HG03460 (cell line): Measurements from ENCODE around the gene NAP1L2.
"Not testable (repeated sequence)": the region's sequence is repeated elsewhere in the genome, so short reads cannot be mapped to it uniquely, and the experiment has no call there.

Experiments
- ATAC-seq: cut with Tn5 transposase; IDR thresholded peaks from one replicate; pipeline ENCODE4 v1.9.1; 2021; ENCODE audit not compliant: unreplicated experiment

The NAP1L2 gene, protein sequence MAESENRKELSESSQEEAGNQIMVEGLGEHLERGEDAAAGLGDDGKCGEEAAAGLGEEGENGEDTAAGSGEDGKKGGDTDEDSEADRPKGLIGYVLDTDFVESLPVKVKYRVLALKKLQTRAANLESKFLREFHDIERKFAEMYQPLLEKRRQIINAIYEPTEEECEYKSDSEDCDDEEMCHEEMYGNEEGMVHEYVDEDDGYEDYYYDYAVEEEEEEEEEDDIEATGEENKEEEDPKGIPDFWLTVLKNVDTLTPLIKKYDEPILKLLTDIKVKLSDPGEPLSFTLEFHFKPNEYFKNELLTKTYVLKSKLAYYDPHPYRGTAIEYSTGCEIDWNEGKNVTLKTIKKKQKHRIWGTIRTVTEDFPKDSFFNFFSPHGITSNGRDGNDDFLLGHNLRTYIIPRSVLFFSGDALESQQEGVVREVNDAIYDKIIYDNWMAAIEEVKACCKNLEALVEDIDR

DNA sequence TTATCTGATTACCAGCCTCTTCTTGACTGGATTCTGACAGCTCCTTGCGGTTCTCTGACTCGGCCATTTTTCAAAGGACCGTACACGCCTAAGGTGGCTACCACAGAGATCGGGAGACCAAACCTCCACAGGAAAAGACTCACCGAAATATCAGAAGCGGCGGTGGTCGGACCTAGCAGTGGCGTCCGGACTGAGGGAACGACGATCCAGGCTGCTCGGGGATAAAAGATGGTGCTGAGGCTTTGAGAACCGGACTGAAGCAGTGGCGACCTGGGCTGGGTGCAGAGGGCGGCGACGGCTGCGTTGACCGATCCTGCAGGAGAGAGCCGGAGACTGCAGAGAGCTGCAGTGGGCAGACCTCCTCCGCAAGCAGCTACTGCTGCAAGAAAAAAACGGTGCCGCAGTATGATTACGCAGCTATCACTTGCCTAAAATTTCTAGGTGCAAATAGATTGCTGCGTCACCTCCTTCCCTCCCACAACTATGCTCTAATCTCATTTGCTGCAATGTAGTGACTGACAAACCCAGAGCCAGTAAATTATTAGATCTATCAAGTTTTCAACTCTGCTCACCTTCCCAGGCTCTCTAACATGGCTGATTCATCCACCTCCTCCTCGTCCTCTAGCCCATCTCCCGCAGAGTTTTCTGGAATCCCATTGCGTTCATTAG is at the start of gene NAP1L2:
NAP1L2 (minus strand) TSS at position 426 of the 669 bp plus-strand sequence; CDS start at position 67, 359 bp downstream.
- ATAC-seq: peak; percentile 86

DNA sequence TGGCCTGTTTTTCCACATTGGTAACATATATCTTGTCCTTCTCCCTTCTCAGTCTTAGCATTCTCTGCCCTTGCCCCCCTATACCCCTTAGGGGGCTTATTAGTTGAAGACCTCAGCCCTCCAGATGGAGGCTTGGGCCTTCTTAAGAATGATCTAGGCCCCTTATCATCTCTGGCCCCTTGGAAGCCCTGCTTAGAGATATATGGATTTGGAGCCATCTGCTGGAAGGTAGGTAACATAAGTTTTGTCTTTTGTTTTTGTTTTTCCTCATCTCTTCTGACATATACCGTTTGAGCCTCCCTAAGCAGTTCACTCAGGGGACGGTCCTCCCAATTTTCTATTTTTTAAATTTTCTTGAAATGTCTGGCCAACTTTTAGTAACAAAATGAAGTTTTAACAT is 48.3 kb upstream of the NAP1L2 start:
- no peak for ATAC-seq

DNA sequence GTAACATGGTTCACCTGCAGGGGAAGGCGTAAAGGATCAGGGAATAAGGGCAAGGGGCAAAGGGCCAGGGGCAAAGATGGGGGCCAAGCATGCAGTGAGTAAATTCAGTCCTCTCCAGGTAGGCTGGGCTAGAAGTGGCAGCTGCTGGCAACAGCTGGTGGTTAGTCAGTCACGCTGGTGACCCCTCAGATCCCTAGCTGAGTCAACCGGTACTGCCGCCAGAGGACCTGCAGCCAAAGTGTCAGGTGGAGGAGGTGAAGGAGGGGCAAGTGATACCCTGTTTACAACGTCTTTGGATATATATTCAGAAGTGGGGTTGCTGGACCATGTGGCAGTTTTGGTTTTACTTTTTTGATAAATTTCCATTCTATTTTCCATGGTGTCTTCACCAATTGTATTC is 24.6 kb upstream of the NAP1L2 start:
- no peak for ATAC-seq

DNA sequence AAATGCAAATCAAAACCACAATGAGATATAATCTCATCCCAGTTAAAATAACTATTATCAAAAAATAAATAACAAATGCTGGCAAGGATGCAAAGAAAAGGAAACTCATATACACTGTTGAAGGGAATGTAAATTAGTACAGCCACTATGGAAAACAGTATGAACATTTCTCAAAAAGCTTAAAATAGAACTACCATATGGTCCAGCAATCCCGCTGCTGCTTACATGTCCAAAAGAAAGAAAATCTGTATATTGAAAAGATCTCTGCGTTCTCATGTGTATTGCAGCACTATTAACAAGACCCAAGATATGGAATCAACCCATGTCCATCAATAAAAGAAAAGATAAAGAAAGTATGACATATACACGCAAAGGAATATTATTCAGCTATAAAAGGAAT is 3.0 kb upstream of the NAP1L2 start:
- ATAC-seq: no peak

DNA sequence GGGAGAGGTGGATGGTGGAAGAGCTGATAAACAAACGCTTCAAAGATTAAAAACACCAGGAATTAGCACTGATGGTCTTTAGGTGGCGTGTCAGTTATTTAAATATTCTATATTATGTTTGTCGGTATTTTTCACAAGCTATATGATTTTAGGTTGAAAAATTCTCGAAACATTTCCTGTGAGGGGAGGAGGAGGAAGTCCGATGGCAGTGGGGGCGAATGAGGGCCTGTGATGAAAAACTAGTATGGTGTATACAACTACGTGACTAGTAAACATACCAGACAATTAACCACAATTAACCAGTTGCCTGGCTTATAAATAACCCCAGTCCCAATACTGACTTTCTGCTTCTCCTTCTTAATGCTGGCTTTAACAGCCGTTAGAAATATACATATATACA is 595 bp upstream of the NAP1L2 start:
- peak; percentile 16 for ATAC-seq

DNA sequence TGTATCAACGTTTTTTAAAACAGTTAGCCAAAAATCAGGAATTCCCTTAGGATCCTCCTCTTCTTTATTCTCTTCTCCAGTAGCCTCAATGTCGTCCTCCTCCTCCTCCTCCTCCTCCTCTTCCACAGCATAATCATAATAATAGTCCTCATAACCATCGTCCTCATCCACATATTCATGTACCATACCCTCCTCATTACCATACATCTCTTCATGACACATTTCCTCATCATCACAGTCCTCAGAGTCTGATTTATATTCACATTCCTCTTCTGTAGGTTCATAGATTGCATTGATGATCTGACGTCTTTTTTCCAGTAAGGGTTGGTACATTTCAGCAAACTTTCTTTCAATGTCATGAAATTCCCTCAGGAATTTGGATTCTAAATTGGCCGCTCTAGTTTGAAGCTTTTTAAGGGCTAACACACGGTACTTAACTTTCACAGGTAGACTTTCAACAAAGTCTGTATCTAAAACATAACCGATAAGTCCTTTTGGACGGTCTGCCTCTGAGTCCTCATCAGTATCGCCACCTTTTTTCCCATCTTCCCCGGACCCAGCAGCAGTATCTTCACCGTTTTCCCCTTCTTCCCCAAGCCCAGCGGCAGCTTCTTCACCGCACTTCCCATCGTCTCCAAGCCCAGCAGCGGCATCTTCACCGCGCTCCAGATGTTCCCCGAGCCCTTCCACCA is 771 bp downstream of the NAP1L2 start:
- ATAC-seq: peak; percentile 6

DNA sequence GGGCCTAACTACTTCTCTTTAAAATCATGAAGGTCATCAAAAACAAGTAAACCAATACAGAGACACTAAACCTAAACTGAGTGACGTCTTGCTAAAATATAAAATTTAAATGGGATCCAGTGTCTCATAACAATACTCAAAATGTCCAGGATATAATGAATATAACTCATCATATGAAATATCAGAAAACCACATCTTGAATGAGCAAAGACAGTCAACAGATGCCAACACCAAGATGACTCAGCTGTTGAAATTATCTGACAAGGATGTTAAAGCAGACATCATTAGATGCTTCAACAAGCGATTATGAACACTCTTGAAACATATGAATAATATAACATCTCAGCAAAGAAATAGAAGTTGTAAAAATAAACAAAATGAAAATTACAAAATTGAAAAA is 8.3 kb downstream of the NAP1L2 start:
- ATAC-seq: no peak

DNA sequence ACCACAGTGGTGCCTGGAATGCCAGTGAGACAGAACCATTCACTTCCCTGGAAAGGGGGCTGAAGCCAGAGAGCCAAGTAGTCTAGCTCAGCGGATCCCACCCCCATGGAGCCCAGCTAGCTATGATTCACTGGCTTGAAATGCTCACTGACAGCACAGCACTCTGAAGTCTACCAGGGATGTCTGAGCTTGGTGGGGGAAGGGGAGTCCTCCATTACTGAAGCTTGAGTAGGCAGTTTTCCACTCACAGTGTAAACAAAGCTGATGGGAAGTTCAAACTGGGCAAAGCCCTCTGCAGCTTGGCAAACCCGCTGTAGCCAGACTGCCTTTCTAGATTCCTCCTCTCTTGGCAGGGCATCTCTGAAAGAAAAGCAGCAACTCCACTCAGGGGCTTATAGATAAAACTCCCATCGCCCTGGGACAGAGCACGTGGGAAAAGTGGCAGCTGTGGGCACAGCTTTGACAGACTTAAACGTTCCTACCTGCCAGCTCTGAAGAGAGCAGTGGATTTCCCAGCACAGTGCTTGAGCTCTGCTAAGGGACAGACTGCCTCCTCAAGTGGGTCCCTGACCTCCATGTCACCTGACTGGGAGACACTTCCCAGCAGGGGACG is 32.0 kb downstream of the NAP1L2 start:
- no peak for ATAC-seq

DNA sequence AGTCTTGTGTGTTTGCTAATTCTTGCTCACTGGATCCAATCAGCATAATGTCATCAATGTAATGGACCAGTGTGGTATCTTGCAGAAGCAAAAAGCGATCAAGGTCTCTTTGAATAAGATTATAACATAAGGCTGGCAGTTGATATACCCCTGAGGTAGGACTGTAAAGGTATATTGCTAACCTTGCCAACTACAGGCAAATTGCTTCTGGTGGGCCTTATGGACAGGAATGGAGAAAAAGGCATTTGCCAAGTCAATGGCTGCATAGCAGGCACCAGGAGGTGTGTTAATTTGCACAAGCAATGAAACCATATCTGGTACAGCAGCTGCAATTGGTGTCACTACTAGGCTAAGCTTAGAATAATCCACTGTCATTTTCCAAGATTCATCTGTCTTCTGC is 45.7 kb downstream of the NAP1L2 start:
- ATAC-seq: not testable (repeated sequence)
